ENCODE measurements around the gene TTC39A. TPM values are rescaled to one million over a fixed set of nuclear protein-coding genes. Genes with fewer than 3 reads are reported as not detected.
A peak's percentile ranks its signal among the peaks of the same experiment; 100 is the strongest.

The TTC39A gene
- total and polyA plus RNA-seq, 12 donors = 4.7 to 44.8 (median 15.7) TPM

DNA sequence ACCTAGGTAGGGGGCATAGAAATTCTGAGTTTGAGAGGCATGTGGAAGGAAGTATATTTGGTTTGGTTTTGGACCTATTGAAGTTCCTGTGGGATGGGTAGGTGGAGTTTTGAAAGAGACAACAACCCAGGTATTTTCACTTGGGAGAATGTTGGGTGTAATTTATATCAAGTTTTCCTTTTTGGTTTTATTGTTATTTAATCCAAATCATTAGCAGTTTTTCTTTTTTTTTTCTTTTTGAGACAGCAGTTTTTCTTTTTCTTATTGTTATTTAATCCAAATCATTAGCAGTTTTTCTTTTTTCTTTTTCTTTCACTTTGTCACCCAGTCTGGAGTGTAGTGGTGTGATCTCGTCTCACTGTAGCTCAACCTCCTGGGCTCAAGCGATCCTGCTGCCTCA, 64.2 kb downstream of the TTC39A start:
- H3K36me3 ChIP-seq (replicated peaks in 1 of 2) = no peaks in the 10 kb centered on the region
- no peak for DNase-seq
- intact Hi-C loops (cut with DNase I) = no loop called here
- 91 to 100% (median 95%) methylated on average over 2 of the region's 2 CpGs for whole genome bisulfite sequencing, 4 donors
- no peaks in the 10 kb centered on the region for H3K27me3 ChIP-seq
- TF ChIP-seq, protein P1, sequence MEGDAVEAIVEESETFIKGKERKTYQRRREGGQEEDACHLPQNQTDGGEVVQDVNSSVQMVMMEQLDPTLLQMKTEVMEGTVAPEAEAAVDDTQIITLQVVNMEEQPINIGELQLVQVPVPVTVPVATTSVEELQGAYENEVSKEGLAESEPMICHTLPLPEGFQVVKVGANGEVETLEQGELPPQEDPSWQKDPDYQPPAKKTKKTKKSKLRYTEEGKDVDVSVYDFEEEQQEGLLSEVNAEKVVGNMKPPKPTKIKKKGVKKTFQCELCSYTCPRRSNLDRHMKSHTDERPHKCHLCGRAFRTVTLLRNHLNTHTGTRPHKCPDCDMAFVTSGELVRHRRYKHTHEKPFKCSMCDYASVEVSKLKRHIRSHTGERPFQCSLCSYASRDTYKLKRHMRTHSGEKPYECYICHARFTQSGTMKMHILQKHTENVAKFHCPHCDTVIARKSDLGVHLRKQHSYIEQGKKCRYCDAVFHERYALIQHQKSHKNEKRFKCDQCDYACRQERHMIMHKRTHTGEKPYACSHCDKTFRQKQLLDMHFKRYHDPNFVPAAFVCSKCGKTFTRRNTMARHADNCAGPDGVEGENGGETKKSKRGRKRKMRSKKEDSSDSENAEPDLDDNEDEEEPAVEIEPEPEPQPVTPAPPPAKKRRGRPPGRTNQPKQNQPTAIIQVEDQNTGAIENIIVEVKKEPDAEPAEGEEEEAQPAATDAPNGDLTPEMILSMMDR (IDR thresholded peaks at IDR 0.05) = no peak
- no peak for TF ChIP-seq POLR2A (IDR thresholded peaks at IDR 0.05)
- no peak overlapping the region for H3K4me3 ChIP-seq
- no peak overlapping the region for H3K27ac ChIP-seq
- H3K9me3 ChIP-seq (replicated peaks in 1 of 3) = no peaks in the 10 kb centered on the region
- H3K4me1 ChIP-seq (replicated peaks in 1 of 2) = peaks cover 33 to 74% of the 10 kb centered on the region in 2 donors

DNA sequence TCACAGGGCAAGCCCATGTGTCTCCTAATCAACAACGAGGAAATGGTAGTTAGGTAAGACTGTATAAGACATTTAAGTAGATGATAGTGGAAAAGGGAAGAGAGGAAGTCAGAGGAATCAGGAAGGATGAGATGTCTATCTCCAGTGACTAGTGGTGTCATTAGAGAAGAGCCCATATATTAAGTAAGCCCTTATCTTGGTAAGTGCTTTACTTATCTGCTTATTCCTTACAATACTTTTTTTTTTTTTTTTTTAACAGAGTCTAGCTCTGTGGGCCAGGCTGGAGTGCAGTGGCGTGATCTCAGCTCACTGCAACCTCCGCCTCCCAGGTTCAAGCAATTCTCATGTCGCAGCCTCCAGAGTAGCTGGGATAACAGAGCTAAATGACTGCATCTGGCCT, 64.7 kb downstream of the TTC39A start:
- 79 to 88% (median 84%) methylated on average over 4 of the region's 4 CpGs for WGBS, 4 donors
- no peak for DNase-seq
- H3K36me3 ChIP-seq (replicated peaks in 1 of 2) = no peaks in the 10 kb centered on the region
- TF ChIP-seq POLR2A (IDR thresholded peaks at IDR 0.05) = no peak
- H3K4me1 ChIP-seq (replicated peaks in 1 of 2) = peaks cover 30 to 76% of the 10 kb centered on the region in 2 donors
- no peaks in the 10 kb centered on the region for H3K27me3 ChIP-seq
- H3K9me3 ChIP-seq (replicated peaks in 1 of 3) = no peaks in the 10 kb centered on the region
- intact Hi-C loops (cut with DNase I) = no loop called here
- H3K27ac ChIP-seq = no peak overlapping the region
- H3K4me3 ChIP-seq = no peak overlapping the region

DNA sequence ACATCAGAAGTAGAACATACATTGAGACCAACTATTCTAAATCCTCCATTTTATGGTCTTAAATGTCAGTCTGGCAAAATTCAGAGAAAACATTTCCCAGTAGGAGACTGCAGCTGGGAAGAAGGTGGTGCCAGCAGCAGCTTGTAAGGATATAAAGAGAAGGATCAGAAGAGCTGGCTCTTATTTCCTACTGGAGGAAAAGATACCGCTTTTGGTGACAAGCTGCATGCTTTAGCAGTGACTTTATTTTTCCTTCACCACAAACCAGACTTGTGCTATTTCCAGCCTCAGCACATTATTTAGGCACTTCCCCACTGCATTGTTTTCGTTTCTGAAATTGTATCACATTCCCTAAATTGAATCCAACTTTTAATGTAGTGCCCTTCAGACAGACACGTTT, 65.9 kb downstream of the TTC39A start:
- Histone ChIP-seq H3K27ac (peak overlapping the region in 2 of 5 donors; percentile 26 to 38), H3K4me1 (replicated peaks in 1 of 2) (peaks cover 39 to 84% of the 10 kb centered on the region in 2 donors)
- intact Hi-C loops (cut with DNase I) = no loop called here

DNA sequence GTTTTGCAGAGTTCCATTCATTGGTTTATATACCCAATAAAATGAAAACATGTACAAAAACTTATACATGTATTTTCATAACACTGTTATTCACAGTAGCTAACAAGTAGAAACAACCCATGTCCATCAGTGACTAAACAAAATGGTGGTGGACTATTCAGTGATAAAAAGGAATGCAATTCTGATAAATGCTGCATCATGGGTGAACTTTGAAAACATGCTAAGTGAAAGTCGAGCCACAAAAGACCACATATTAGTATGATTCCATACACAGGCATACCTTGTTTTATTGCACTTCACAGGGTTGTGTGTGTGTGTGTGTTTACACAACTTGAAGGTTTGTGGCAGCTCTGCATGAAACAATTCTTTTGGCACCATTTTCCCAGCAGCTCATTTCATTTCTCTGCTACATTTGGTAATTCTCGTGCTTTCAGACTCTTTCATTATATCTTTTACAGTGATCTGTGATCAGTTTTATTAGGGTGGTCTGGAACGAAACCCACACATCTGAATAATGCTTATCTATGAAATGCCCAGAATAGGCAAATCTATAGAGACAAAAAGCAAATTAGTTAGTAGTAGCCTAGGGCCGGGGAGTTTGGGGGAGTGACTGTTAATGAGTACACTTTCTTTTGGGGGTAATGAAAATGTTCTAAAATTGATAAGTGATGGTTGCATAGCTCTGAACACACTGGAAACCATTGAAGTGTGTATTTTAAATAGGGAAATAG, 67.0 kb downstream of the TTC39A start:
- WGBS, 4 donors = 88 to 96% (median 93%) methylated on average over 4 of the region's 4 CpGs
- H3K4me1 ChIP-seq (replicated peaks in 1 of 2) = peaks cover 37 to 76% of the 10 kb centered on the region in 2 donors

More for the DNA sequence above, 65.9 kb downstream of the TTC39A start:
- Histone ChIP-seq H3K27me3 (no peaks in the 10 kb centered on the region), H3K36me3 (replicated peaks in 1 of 2) (no peaks in the 10 kb centered on the region), H3K4me3 (no peak overlapping the region), H3K9me3 (replicated peaks in 1 of 3) (no peaks in the 10 kb centered on the region)
- TF ChIP-seq, protein P1 (IDR thresholded peaks at IDR 0.05) = no peak
- no peak for TF ChIP-seq POLR2A (IDR thresholded peaks at IDR 0.05)
- 29 to 40% (median 35%) methylated on average over 3 of the region's 3 CpGs for WGBS, 4 donors
- DNase-seq = no peak

More for the DNA sequence above, 67.0 kb downstream of the TTC39A start:
- Histone ChIP-seq H3K4me3 (no peak overlapping the region), H3K36me3 (replicated peaks in 1 of 2) (no peaks in the 10 kb centered on the region), H3K27me3 (no peaks in the 10 kb centered on the region), H3K27ac (no peak overlapping the region), H3K9me3 (replicated peaks in 1 of 3) (no peaks in the 10 kb centered on the region)
- intact Hi-C loops (cut with DNase I) = no loop called here
- TF ChIP-seq, protein P1 (IDR thresholded peaks at IDR 0.05) = no peak
- TF ChIP-seq POLR2A (IDR thresholded peaks at IDR 0.05) = no peak
- no peak for DNase-seq

All from adrenal gland (tissue), 12 donors.